Measurements from ENCODE around the gene CDC14A.

- no peak for TF ChIP-seq SIN3A (IDR thresholded peaks at IDR 0.05; ENCODE audit: borderline replicate concordance, insufficient read depth, low read length)
- TF ChIP-seq REST (IDR thresholded peaks at IDR 0.05; ENCODE audit: insufficient read depth in 1 of 2, low read depth in 2 of 2, low read length in 2 of 2), result no peak
- TF ChIP-seq POLR2AphosphoS5 (IDR thresholded peaks at IDR 0.05; ENCODE audit: low read depth, low read length), result no peak
These were observed 165.2 kb downstream of the CDC14A start for GRCh38 chr1:100517515-100517914.

All from PFSK-1 (cell line).